ENCODE data around the gene PLEKHA8. TPM values are rescaled to one million over a fixed set of nuclear protein-coding genes. Genes with fewer than 3 reads are reported as not detected.

PLEKHA8 gene
- total and polyA plus RNA-seq, 2 experiments from 2014 or later: 16.8 to 25.9 TPM

GRCh38 chr7:30066687-30067086 lies 38.5 kb downstream of the PLEKHA8 start:
- peaks cover 22% of the 10 kb centered on the region for H3K36me3 ChIP-seq
- H3K27me3 ChIP-seq: no peaks in the 10 kb centered on the region
- no peak overlapping the region for H3K27ac ChIP-seq
- no peaks in the 10 kb centered on the region for H3K4me1 ChIP-seq (ENCODE audit: low read depth)
- TF ChIP-seq, protein P1, sequence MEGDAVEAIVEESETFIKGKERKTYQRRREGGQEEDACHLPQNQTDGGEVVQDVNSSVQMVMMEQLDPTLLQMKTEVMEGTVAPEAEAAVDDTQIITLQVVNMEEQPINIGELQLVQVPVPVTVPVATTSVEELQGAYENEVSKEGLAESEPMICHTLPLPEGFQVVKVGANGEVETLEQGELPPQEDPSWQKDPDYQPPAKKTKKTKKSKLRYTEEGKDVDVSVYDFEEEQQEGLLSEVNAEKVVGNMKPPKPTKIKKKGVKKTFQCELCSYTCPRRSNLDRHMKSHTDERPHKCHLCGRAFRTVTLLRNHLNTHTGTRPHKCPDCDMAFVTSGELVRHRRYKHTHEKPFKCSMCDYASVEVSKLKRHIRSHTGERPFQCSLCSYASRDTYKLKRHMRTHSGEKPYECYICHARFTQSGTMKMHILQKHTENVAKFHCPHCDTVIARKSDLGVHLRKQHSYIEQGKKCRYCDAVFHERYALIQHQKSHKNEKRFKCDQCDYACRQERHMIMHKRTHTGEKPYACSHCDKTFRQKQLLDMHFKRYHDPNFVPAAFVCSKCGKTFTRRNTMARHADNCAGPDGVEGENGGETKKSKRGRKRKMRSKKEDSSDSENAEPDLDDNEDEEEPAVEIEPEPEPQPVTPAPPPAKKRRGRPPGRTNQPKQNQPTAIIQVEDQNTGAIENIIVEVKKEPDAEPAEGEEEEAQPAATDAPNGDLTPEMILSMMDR (IDR thresholded peaks at IDR 0.05; ENCODE audit: low read depth, low read length): no peak
- DNase-seq (ENCODE audit: low read depth in 1 of 2, low spot score in 1 of 2): no peak
- no peaks in the 10 kb centered on the region for H3K9me3 ChIP-seq (ENCODE audit: low read depth)
- no peak overlapping the region for H3K4me3 ChIP-seq

DNA sequence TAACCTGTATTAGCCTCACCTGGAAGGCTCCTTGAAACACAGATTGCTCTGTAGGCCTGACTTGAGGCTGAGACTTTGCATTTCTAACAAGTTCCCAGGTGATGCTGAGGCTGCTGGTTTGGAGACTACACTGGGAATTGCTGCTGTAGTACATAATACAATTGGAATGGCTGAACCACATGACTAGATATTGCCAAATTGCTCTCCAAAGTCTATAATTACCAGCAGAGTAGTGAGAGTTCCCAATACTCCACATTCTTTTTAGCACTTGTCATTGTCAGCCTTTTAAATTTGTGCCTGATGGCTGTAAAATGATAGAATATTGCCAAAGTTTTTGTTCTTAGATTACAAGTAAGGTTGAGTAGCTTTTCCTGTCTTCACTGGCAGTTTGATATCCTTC lies 39.9 kb downstream of the PLEKHA8 start:
- Histone ChIP-seq H3K9me3 (ENCODE audit: low read depth) (no peaks in the 10 kb centered on the region), H3K27me3 (no peaks in the 10 kb centered on the region), H3K27ac (no peak overlapping the region), H3K36me3 (peaks cover 15% of the 10 kb centered on the region), H3K4me1 (ENCODE audit: low read depth) (no peaks in the 10 kb centered on the region), H3K4me3 (no peak overlapping the region)
- peak in 1 of 2 donors; percentile 72 for DNase-seq (ENCODE audit: low read depth in 1 of 2, low spot score in 1 of 2)
- TF ChIP-seq, protein P1 (IDR thresholded peaks at IDR 0.05; ENCODE audit: low read depth, low read length): no peak

GRCh38 chr7:30069096-30069867 lies 41.1 kb downstream of the PLEKHA8 start:
- DNase-seq (ENCODE audit: low read depth in 1 of 2, low spot score in 1 of 2): no peak
- H3K9me3 ChIP-seq (ENCODE audit: low read depth): no peaks in the 10 kb centered on the region
- H3K4me1 ChIP-seq (ENCODE audit: low read depth): no peaks in the 10 kb centered on the region
- H3K36me3 ChIP-seq: peaks cover 7% of the 10 kb centered on the region
- TF ChIP-seq, protein P1 (IDR thresholded peaks at IDR 0.05; ENCODE audit: low read depth, low read length): no peak
- no peak overlapping the region for H3K27ac ChIP-seq
- H3K27me3 ChIP-seq: no peaks in the 10 kb centered on the region
- H3K4me3 ChIP-seq: no peak overlapping the region

DNA sequence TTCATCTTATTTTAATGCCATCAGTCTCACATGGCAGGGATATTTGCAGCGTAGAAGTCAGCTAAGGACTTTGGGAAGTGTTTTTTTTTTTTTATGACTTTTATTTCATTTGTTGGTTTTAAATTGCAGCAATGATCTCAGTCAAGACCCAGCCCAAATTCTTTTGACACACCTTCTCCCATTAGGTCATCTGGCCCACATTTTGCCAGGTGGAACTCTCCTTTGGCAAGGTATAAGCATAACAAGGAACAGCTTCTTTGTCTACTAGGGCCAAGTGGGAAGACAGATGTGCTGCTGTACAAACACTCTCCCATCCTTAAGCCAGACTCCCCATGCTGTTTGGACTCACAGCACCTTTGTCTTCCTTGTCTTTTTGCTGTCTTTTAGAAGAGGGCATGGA lies 41.8 kb downstream of the PLEKHA8 start:
- Histone ChIP-seq H3K27ac (no peak overlapping the region), H3K9me3 (ENCODE audit: low read depth) (no peaks in the 10 kb centered on the region), H3K36me3 (peaks cover 7% of the 10 kb centered on the region), H3K4me3 (no peak overlapping the region), H3K27me3 (no peaks in the 10 kb centered on the region), H3K4me1 (ENCODE audit: low read depth) (no peaks in the 10 kb centered on the region)
- TF ChIP-seq, protein P1 (IDR thresholded peaks at IDR 0.05; ENCODE audit: low read depth, low read length): no peak
- no peak for DNase-seq (ENCODE audit: low read depth in 1 of 2, low spot score in 1 of 2)

DNA sequence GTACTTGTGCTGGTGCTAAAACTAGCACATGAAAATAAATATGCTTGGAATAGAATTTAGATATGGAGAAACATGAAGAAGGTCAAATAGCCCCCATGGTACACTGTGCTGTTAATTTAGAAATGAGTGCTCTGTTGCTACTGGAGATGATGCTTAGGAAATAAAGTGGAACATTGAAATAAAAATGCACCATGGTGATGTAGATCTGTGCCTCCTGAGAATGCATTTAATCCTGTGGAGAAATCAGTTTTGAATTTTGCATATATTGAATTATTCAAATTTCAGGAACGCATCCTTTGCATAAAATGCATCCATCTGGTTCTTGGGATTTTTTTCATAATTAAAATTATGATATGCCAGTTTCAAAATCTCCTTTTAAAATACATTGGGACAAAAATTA lies 44.5 kb downstream of the PLEKHA8 start:
- H3K36me3 ChIP-seq: peaks cover 7% of the 10 kb centered on the region
- H3K9me3 ChIP-seq (ENCODE audit: low read depth): no peaks in the 10 kb centered on the region
- no peak overlapping the region for H3K27ac ChIP-seq
- DNase-seq (ENCODE audit: low read depth in 1 of 2, low spot score in 1 of 2): no peak
- H3K27me3 ChIP-seq: no peaks in the 10 kb centered on the region
- peaks cover 7% of the 10 kb centered on the region for H3K4me1 ChIP-seq (ENCODE audit: low read depth)
- TF ChIP-seq, protein P1 (IDR thresholded peaks at IDR 0.05; ENCODE audit: low read depth, low read length): no peak
- no peak overlapping the region for H3K4me3 ChIP-seq

Data from cardiac muscle cell (in vitro differentiated cells and primary cell).